CD4-positive, alpha-beta T cell treated with Interleukin-6 at 100 ng/mL for 8 hours (primary cell): ENCODE results near the gene PCSK7.

Experiments used
- DNase-seq: peaks from one replicate; pipeline ENCODE4 v3.0.0-alpha.2; 2020; ENCODE audit warnings: mixed read lengths, low spot score

Gene PCSK7

DNA sequence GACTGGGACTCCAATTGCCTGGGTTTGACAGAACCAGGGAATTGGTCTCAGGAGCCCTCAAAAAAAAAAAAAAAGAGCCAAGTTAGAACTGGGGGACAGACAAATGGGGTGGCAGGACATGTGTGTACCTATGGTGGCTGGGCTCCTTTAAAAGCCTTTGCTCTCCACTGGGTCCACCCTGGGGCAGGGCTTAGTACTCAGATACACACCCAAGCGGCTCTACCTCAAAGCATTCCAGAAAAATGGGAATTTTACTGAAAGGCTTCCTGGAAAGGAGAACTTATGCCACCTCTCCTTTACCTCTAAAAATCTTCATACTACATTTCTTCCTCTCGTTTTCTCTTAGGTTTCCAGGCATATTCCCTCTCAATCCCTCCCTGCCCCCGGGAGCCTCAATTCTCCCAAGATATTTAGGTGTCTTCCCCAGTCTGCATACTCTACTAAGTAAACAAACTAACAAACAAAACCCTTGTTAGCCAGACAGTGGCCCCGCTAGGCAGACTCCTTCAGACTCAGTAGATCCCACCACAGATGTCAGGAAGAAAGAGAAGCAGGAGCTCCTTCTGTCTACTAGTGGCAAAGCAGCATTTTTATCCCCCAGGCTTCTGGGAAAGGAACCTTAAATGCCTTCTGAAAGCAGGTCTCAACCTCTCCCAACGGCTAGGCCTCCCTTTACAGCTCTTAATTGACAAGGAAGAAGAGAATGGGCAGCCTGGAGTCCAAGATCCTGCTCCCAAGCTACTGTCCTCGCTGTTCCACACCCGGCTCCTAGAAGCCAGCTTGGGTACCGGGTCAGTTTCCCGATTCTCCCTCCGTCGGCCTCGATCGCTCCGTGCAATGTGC lies 653 bp downstream of the PCSK7 start:
- no peak for DNase-seq

DNA sequence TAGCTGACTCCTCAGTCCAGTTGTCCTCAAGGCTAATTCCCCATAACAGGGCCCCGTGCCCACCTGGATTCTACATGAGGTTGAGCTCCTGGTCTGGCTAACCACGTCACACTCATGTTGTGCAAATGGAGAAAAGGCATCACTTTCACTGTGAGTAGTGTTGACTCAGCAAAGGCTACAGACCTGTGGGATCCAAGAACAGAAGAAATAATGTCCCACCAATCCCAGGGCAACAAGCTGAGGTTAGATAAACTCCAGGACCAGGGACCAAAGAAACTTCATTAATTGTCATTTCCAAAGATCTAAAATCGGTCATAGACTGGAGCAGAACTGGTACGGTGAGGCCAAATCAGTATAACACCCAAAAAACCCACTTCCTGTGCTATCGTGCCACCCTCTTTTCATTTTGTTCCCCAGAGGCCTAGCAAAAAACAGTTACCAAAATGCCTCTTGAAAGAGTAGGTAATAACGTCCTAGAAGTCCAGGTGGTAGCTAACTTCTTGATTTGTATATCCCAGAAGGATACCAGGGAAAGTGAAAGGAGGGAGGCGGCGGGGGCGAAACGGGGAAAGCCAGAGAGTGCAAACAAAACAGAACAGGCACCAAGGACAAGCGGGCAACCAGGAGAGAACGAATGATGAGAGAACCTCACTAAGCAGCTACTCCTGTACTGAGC lies 1.4 kb downstream of the PCSK7 start:
- DNase-seq = peak; percentile 68

GRCh38 chr11:117229931-117230285 lies 2.0 kb downstream of the PCSK7 start:
- no peak for DNase-seq

- no peak for DNase-seq
Observed at GRCh38 chr11:117229411-117229810, 2.5 kb downstream of the PCSK7 start.

GRCh38 chr11:117228091-117228490 lies 3.8 kb downstream of the PCSK7 start:
- no peak for DNase-seq

DNA sequence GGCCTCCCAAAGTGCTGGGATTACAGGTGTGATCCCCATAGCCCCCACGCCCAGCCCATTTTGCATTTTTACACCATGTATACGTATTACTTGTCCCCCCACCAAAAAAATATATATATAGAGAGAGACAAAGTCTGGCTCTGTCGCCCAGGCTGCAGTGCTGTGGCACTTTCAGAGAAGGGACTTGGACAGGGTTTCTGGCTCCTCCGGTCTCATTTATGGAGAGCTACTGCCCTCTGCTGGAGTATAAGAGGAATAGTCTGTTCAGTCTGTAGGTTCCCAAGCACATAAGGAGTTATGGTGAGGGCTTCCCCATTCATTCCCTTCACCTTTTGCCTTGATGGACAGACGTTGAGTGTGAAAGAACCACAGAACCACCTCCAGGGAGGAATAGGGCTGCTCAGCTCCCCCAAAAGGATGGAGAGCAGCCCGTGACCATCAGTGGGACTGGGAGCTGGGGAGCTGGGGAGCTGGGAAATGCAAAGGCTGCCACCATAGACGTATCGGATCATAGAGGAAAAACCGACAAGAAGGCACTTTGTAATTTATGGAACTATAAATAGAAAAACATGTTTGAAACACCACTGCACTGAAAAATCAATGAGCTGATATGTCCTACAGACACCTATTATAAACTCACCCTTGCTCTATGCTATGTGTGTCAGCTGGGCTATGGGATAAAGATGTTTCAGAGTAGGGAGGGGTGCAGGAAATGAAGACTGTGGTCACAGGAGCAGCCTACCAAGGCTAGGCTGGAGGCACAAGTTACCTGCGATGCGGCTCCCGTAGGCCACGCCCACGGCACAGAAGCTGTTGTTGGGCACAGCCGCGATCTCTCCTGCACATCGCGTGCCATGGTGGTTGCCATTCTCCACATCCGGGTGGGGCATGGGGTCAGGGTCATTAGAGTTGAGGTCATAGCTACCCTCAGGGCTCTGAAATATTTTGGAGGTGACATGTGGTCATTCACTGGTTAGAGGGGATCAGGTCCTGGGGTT lies 5.2 kb downstream of the PCSK7 start:
- DNase-seq = peak; percentile 70

DNA sequence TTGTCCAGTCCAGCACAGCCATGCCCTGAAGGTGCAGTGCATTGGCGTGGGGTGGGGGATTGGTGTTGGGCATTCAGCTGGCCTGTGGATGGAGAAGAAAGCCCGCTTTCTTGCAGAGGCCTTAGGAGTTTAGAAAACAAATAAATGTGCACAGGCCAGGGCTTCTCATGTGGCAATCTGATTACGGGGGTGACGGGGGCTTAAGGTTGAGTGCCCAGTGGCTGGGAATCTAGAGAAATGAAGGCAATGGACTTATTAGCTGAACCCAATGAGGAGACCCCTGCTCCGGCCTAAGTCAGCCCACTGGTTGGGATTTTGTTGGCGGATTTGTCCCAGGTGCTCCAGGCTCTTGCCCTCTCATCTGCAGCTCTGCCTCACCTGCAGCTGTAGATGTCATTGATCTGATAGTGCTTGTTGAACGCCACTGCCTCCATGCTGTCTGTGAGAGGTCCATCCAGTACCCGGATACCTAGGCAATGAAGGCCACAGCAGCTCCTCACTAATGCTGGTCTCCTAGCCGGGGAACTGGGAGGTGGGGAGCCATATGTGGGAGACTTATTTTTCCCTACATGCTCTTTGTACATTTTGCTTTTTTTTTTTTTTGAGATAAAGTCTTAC lies 6.2 kb downstream of the PCSK7 start:
- DNase-seq = no peak

DNA sequence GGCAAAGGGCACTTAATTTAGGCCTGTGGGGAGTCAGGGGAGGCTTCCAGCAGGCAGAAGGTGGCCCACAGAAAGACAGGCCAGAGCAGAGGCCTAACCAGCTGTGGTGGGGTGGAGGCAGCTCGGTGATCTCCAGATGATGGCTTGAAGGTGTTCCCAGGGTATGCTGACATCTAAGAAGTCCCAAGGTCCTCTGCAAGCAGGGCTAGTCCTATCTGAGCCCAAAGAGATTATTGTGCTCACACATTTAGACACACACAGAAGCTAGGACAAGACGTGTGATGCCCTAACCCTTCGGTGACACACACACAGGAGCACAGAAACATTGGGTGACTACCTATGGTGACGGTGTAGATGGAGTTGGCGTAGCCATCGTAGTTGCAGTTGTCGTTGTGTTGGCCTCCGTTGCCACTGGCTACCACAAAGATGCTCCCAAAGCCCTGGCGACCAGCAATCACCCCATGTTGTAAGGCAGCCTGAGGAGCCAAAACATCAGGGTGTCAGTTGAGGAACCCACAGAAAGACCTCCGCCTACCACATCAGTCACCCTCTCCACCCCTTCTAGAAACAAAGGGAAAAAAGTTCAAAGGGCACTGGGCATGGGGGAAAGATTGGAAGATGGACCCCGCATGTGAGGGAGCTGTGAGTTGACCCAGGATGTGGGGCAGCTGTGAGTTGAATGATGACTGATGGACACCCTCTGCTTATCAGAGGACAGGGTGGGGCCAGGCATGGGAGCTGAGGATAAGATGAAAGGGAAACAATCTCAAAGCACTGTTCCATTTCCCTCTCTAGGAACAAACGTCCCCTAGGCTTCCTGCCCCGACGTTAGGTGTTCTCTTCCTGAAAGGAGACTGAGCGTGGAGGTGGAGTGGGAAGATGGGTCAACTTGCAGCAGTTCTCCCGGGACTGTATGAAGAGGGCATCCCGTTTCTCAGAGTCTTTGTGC lies 7.9 kb downstream of the PCSK7 start:
- DNase-seq = no peak

DNA sequence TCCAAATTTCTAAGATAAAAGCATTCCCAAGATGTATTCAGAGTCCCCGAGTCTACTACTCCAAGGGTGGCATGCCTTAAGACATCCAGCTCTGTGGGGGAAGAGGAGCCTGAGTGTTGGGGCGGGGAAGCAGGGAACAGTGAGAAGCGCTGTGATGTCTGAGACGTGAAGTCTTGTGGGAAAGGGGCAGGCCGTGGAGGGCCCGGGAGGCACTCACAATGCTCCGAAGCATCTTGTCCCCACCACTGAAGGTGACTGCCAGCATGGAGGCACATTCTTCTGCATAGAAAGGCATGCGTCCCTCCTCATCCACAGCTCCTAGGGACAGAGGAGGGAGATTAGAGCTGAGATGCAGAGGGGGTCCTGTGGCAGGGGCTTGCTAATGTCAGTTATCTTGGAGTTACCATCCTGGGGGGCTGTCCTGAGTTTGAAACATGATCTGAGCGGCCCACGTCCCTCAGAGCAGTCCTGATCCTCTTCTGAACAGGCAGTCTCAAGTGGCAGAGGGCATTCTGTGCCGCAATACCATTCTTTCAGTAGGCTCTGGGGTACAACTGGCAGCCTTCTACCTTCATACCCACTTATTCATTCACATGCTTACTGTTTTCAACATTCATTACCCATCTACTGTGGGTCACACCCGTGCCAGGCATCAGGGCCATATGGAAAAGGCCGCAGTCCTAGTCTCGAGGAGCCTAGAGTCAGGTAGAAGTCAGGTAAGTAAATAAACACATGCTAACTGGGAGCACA lies 8.7 kb downstream of the PCSK7 start:
- DNase-seq = no peak

GRCh38 chr11:117221775-117222517 lies 9.9 kb downstream of the PCSK7 start:
- DNase-seq = no peak

- DNase-seq = no peak
Observed at GRCh38 chr11:117220999-117221774, 10.7 kb downstream of the PCSK7 start.

DNA sequence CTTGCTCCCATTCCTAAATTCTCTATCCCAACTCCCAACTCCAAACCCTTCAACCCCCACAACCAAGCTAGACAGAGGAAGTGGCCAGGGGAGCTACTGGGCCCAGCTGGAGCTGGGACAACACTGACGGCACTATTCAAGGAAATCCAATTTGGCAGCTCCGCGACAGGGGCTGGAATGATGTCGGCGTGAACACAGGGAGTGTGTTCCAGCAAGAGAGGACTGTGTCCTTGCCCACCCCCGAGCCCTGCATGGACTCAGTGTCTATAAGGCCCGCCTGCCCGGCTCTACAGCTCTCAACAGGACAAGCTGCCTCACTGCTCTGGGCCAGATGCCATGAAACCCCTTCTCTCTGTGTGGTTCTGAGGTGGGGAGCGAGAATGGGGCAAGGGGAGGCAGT lies 11.3 kb downstream of the PCSK7 start:
- no peak for DNase-seq

DNA sequence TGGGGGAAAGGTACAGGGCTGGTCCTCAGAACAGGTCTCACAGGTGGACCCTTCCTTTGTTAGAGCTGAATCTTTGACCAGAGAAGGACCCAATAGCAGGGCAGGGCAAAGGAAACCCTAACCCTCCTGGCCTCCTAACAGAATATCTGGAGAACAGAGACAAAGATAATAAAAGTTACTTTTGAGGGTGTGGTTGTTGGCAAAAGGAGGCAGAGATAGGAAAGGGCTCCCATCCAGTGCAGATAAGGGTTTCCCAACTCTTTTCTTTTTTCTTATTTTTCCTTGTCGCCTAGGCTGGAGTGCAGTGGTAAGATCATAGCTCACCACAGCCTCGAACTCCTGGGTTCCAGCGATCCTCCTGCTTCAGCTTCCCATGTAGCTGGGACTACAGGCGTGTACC lies 11.9 kb downstream of the PCSK7 start:
- DNase-seq = no peak

DNA sequence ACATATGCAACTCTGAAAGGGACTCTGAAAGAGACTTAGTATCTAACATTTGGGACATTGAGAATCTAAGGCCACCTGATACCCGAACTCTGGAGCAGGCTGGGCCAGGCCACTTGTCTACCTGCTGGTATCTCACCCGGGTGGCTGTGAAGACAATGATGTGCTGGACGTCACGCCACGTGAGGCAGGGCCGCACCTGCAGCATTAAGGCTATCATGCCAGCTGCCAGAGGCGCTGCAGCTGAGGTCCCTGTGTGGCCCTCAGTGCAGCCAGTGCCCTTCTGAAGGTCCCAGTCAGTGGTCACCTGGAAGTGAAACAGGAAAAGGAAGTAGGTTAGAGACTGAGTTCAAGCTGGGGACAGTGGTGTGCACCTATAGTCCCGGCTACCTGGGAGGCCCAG lies 12.4 kb downstream of the PCSK7 start:
- no peak for DNase-seq

DNA sequence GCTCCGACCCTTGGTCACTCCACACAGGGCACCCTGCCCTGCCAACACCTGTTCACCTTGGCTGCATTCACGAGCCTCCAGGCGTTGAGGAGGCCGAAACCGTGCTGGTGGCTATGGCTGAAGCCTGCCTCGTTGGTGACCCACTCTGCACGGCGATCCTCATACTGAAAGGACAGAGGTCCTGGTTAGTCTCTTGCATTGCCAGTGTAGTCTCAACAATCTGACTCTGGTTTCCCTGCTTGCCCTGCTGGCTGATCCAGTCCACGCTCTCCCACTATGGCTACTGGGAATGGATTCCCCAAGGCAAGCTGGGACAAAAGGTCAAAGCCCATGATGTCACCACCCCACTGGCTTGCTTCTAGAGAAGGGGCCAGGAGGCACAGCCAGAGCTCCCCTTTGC lies 12.9 kb downstream of the PCSK7 start:
- DNase-seq = no peak

DNA sequence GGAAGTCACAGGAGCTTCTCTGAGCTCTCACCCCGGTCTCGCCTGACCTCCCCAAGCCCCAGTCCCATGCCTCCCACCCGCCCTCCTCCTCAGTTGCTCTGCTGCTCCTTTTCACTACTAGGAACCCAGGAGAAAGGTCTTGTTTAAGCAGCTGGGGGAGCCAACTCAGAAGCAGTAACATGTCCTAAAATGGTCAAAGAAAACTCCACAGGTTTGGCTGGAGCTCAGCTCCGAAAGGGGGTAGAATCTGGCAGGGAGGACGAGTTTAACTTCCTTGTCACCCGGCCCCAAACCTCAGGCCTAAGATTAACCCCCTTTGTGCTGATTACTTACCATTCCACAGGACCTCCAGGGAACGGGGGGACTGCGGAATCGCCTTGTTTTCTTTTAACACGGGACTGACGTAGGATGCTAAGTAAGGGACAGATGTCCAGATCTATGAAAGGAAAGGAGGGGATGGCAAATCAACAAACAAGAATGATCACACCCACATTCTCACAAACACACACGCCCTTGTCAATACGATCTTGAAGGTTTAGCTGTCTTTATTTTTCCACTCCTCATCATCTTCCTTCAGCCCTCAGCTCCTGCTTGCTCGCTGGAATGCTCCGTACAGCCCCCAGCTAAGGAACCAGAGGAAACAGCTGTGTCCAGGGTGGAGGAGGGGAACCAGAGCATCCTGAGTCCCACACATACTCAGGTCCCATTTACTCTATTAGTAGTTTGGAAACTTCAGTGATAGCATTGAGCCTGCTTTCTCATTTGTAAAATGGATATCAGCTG lies 13.5 kb downstream of the PCSK7 start:
- DNase-seq = no peak

GRCh38 chr11:117217141-117218084 lies 14.5 kb downstream of the PCSK7 start:
- no peak for DNase-seq
